ENCODE data around the gene SLC4A2. TPM values are rescaled to one million over a fixed set of nuclear protein-coding genes. Genes with fewer than 3 reads are reported as not detected.

The SLC4A2 gene
- total RNA-seq, 6 experiments from 2014 or later, result 153 to 188 (median 164) TPM

DNA sequence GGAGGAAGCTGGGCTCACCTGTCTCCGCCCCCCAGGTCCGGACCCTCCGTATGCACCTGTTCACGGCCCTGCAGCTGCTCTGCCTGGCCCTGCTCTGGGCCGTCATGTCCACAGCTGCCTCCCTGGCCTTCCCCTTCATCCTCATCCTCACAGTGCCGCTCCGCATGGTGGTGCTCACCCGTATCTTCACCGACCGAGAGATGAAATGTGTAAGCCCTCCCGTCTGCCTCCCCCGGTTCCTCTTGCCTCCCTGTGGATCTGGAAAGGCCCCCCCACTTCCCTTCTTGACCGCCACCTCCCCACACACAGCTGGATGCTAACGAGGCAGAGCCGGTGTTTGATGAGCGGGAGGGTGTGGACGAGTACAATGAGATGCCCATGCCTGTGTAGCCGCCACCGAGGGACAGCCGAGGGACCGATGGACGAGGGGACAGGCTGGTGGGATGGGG is 16.6 kb downstream of the SLC4A2 start:
- H3K27ac Mint-ChIP-seq, result no peak overlapping the region
- TF ChIP-seq CTCF (IDR thresholded peaks at IDR 0.05), result no peak

DNA sequence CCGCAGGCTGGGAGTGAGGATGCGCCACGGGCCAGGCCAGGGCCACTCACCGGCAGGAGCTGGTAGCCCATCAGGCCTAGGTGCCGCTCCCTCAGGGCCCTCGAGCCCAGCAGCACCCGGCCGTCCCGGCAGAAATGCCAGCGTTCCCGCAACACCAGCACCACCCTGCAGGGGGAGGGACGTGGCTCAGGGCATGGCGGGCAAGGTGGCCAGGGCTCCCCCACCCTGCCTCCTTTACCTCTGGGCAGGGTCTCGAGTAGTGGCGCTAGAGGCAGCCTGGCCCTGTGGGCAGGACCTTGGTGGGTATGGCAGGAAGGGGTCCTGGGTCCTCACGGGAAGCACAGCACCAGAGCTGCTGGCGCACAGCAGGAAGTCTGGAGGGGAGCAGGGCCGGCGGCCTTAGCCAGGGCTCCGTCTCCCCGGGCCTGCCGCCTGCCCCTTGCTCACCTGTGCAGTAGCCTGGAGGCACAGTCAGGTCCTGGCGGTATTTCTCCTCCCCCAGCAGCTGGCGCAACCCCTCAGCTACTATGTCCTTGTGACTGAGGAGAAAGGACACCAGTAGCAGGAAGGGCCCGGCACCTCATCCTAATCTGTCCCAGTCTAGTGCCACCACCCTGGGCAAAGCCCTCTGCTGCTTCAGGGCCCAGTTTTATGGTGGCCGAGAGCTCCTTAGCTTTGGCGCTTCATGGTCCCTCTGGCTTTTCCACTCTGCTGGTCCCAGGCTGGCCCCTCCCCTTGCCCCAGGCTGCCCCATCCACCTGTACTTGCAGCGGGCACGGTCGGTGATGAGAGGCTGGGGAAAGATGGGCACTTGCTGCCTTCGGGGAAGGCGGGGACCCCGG is 17.7 kb downstream of the SLC4A2 start:
- no peak overlapping the region for H3K27ac Mint-ChIP-seq
- H3K36me3 Mint-ChIP-seq (ENCODE audit: low read depth), result peaks cover 15% of the 10 kb centered on the region; the same call in 1 of the 2 replicates
- peaks cover 30% of the 10 kb centered on the region for H3K4me1 Mint-ChIP-seq (ENCODE audit: low read depth)

More for the DNA sequence above, 16.6 kb downstream of the SLC4A2 start:
- H3K27me3 Mint-ChIP-seq (ENCODE audit: insufficient read depth), result peaks cover 3% of the 10 kb centered on the region
- H3K4me1 Mint-ChIP-seq (ENCODE audit: low read depth), result peaks cover 23% of the 10 kb centered on the region
- no peak for DNase-seq
- H3K9me3 Mint-ChIP-seq, result no peaks in the 10 kb centered on the region
- peaks cover 19% of the 10 kb centered on the region; the same call in 1 of the 2 replicates for H3K36me3 Mint-ChIP-seq (ENCODE audit: low read depth)
- H3K4me3 Mint-ChIP-seq, result no peak overlapping the region; the same call in 1 of the 2 replicates

GRCh38 chr7:151077705-151078232 is 18.4 kb downstream of the SLC4A2 start:
- Mint-ChIP-seq H3K27ac (peak overlapping the region; percentile 65), H3K4me1 (ENCODE audit: low read depth) (peaks cover 37% of the 10 kb centered on the region), H3K36me3 (ENCODE audit: low read depth) (peaks cover 15% of the 10 kb centered on the region; the same call in 1 of the 2 replicates), H3K9me3 (no peaks in the 10 kb centered on the region), H3K4me3 (peak overlapping the region; percentile 40), H3K27me3 (ENCODE audit: insufficient read depth) (peaks cover 3% of the 10 kb centered on the region)
- TF ChIP-seq CTCF (IDR thresholded peaks at IDR 0.05), result no peak
- DNase-seq, result peak; percentile 39

More for the DNA sequence above, 17.7 kb downstream of the SLC4A2 start:
- no peak for DNase-seq
- Mint-ChIP-seq H3K9me3 (no peaks in the 10 kb centered on the region), H3K27me3 (ENCODE audit: insufficient read depth) (peaks cover 3% of the 10 kb centered on the region), H3K4me3 (no peak overlapping the region)
- peak; percentile 71 for TF ChIP-seq CTCF (IDR thresholded peaks at IDR 0.05)

- peak overlapping the region; percentile 65 for H3K27ac Mint-ChIP-seq
- no peak for TF ChIP-seq CTCF (IDR thresholded peaks at IDR 0.05)
Observed at GRCh38 chr7:151078233-151079040, 19.0 kb downstream of the SLC4A2 start.

GRCh38 chr7:151079199-151079910 is 20.0 kb downstream of the SLC4A2 start:
- Mint-ChIP-seq H3K4me3 (peak overlapping the region; percentile 90), H3K36me3 (ENCODE audit: low read depth) (peaks cover 15% of the 10 kb centered on the region; the same call in 1 of the 2 replicates), H3K9me3 (no peaks in the 10 kb centered on the region), H3K27ac (peak overlapping the region; percentile 83), H3K4me1 (ENCODE audit: low read depth) (peaks cover 40% of the 10 kb centered on the region), H3K27me3 (ENCODE audit: insufficient read depth) (peaks cover 3% of the 10 kb centered on the region)
- TF ChIP-seq CTCF (IDR thresholded peaks at IDR 0.05), result no peak
- no peak for DNase-seq

More at GRCh38 chr7:151078233-151079040, 19.0 kb downstream of the SLC4A2 start:
- peaks cover 15% of the 10 kb centered on the region; the same call in 1 of the 2 replicates for H3K36me3 Mint-ChIP-seq (ENCODE audit: low read depth)
- H3K27me3 Mint-ChIP-seq (ENCODE audit: insufficient read depth), result peaks cover 3% of the 10 kb centered on the region
- H3K4me3 Mint-ChIP-seq, result peak overlapping the region; percentile 90
- no peaks in the 10 kb centered on the region for H3K9me3 Mint-ChIP-seq
- H3K4me1 Mint-ChIP-seq (ENCODE audit: low read depth), result peaks cover 40% of the 10 kb centered on the region
- no peak for DNase-seq

Data from HFFc6 (cell line).